Breast epithelium (tissue), 4 donors: ENCODE results near the gene ECM1. TPM values are rescaled to one million over a fixed set of nuclear protein-coding genes. Genes with fewer than 3 reads are reported as not detected.
A peak's percentile ranks its signal among the peaks of the same experiment; 100 is the strongest.

Experiments
- DNase-seq, 2 donors: peaks; one replicate each; pipeline ENCODE4 v3.0.0-alpha.2; 2019; ENCODE audit warnings: low spot score in 2 of 2
- H3K27ac ChIP-seq, 2 donors: fragments of 200-600 bp; sonication (generic) in 1 of 2; one replicate each; pipeline ENCODE4 v1.5.1; 2016 to 2019; ENCODE audit warnings: mild to moderate bottlenecking in 1 of 2
- H3K27me3 ChIP-seq, 2 donors: fragments of 200-600 bp; sonication (generic) in 1 of 2; one replicate each; pipeline versions ENCODE4 v1.5.1 to v1.6.0; 2017 to 2019; ENCODE audit warnings: control low read depth in 1 of 2, mild to moderate bottlenecking in 1 of 2
- H3K36me3 ChIP-seq: fragments of 200-600 bp; one replicate; pipeline ENCODE4 v1.5.1; 2019
- H3K4me1 ChIP-seq, 2 donors: fragments of 200-600 bp; sonication (generic); one replicate each; pipeline ENCODE4 v1.5.1; 2016 to 2019; ENCODE audit warnings: control low read depth in 1 of 2
- H3K4me3 ChIP-seq, 3 donors: fragments of 200-600 bp; sonication (generic); 1 replicate in 2 of 3; 2 replicates in 1 of 3; pipeline ENCODE4 v1.5.1; 2016 to 2019; ENCODE audit warnings: mild to moderate bottlenecking in 3 of 3, moderate library complexity in 2 of 3
- H3K9me3 ChIP-seq, 2 donors: fragments of 200-600 bp; sonication (generic) in 1 of 2; one replicate each; pipeline ENCODE4 v1.5.1; 2016 to 2019; ENCODE audit warnings: control low read depth in 1 of 2
- CTCF ChIP-seq, 3 donors: fragments of 450-650 bp; IDR thresholded peaks; one replicate each; pipeline ENCODE4 v1.5.1; 2016 to 2017; ENCODE audit warnings: antibody characterized with exemption in 3 of 3, mild to moderate bottlenecking in 3 of 3, moderate library complexity in 3 of 3
- POLR2A ChIP-seq: fragments of 450-650 bp; IDR thresholded peaks from one replicate; pipeline ENCODE4 v1.6.1; 2016; ENCODE audit warnings: antibody characterized with exemption, mild to moderate bottlenecking, moderate library complexity
- POLR2AphosphoS5 ChIP-seq, 3 donors: sonication (generic); formaldehyde crosslinking; IDR thresholded peaks; one replicate each; pipeline ENCODE4 v1.6.1; 2017; ENCODE audit warnings: antibody characterized with exemption in 3 of 3
- intact Hi-C: fragments of 100-400 bp; cut with DNase I; formaldehyde crosslinking; loops from one replicate; pipeline ENCODE4 v1.15.1; 2023; ENCODE audit warnings: low total_unique reads
- total RNA-seq, 3 donors: library from RNA; depleted of rRNA; stranded (reverse); fragments of >200 nt; gene quantifications; one replicate each; pipeline ENCODE4 v1.1.0, GENCODE V29; 2016

ECM1 gene
- total RNA-seq, 3 donors from 2014 or later: 4.0 to 53.3 (median 10.2) TPM

- peaks cover 12 to 20% of the 10 kb centered on the region in 2 donors for H3K4me1 ChIP-seq
- H3K27me3 ChIP-seq: no peaks in the 10 kb centered on the region
- H3K9me3 ChIP-seq: no peaks in the 10 kb centered on the region
- peak overlapping the region; percentile 84 to 97 for H3K27ac ChIP-seq
- peak overlapping the region in 2 of 3 donors; percentile 5 to 48 for H3K4me3 ChIP-seq
- peak in 1 of 3 donors; percentile 12 for TF ChIP-seq CTCF (IDR thresholded peaks at IDR 0.05)
- peak; percentile 33 to 94 (median 63) for TF ChIP-seq POLR2AphosphoS5 (IDR thresholded peaks at IDR 0.05)
- TF ChIP-seq POLR2A: no peak
- intact Hi-C loops: no loop called here
- DNase-seq: peak; percentile 67 to 89
- H3K36me3 ChIP-seq: no peaks in the 10 kb centered on the region
These were observed 44.4 kb downstream of the ECM1 start for GRCh38 chr1:150552128-150552910.

- Histone ChIP-seq H3K4me3 (peak overlapping the region in 2 of 3 donors; percentile 5 to 48), H3K4me1 (peaks cover 12 to 20% of the 10 kb centered on the region in 2 donors)
- intact Hi-C loops: no loop called here
These were observed 45.0 kb downstream of the ECM1 start for GRCh38 chr1:150552911-150553289.

GRCh38 chr1:150553392-150554085 lies 45.6 kb downstream of the ECM1 start:
- Histone ChIP-seq H3K36me3 (no peaks in the 10 kb centered on the region), H3K9me3 (no peaks in the 10 kb centered on the region), H3K4me3 (peak overlapping the region in 1 of 3 donors; percentile 48), H3K27ac (peak overlapping the region; percentile 84 to 97), H3K27me3 (no peaks in the 10 kb centered on the region), H3K4me1 (peaks cover 12 to 26% of the 10 kb centered on the region in 2 donors)
- no peak for TF ChIP-seq POLR2A
- no peak for TF ChIP-seq CTCF (IDR thresholded peaks at IDR 0.05)
- TF ChIP-seq POLR2AphosphoS5 (IDR thresholded peaks at IDR 0.05): no peak
- no peak for DNase-seq
- intact Hi-C loops: no loop called here

More at GRCh38 chr1:150552911-150553289, 45.0 kb downstream of the ECM1 start:
- DNase-seq: no peak
- Histone ChIP-seq H3K27me3 (no peaks in the 10 kb centered on the region), H3K9me3 (no peaks in the 10 kb centered on the region), H3K27ac (peak overlapping the region; percentile 84 to 97), H3K36me3 (no peaks in the 10 kb centered on the region)
- TF ChIP-seq CTCF (IDR thresholded peaks at IDR 0.05) (no peak), POLR2AphosphoS5 (IDR thresholded peaks at IDR 0.05) (no peak), POLR2A (no peak)

- H3K4me3 ChIP-seq: no peak overlapping the region
- peak overlapping the region; percentile 84 to 97 for H3K27ac ChIP-seq
- H3K36me3 ChIP-seq: no peaks in the 10 kb centered on the region
- H3K4me1 ChIP-seq: peaks cover 16 to 26% of the 10 kb centered on the region in 2 donors
- no peak for TF ChIP-seq CTCF (IDR thresholded peaks at IDR 0.05)
- TF ChIP-seq POLR2AphosphoS5 (IDR thresholded peaks at IDR 0.05): no peak
- no peak for TF ChIP-seq POLR2A
- H3K9me3 ChIP-seq: no peaks in the 10 kb centered on the region
- intact Hi-C loops: no loop called here
- DNase-seq: no peak
- H3K27me3 ChIP-seq: no peaks in the 10 kb centered on the region
These were observed 46.2 kb downstream of the ECM1 start for GRCh38 chr1:150554086-150554452.
